ENCODE data around the gene FGFR2.
A peak's percentile ranks its signal among the peaks of the same experiment; 100 is the strongest.

FGFR2 gene

GRCh38 chr10:121598263-121599249 lies at the start of gene FGFR2:
TSS of gene FGFR2 (minus strand) at chr10:121598444. CDS start at chr10:121593817, 4,627 bp downstream.
- FAIRE-seq, result no peak
- DNase-seq (ENCODE audit: low spot score), result peak; percentile 49

GRCh38 chr10:121647401-121647800 lies 49.2 kb upstream of the FGFR2 start:
- FAIRE-seq (no peak), DNase-seq (ENCODE audit: low spot score) (no peak)

GRCh38 chr10:121645696-121646095 lies 47.5 kb upstream of the FGFR2 start:
- DNase-seq (ENCODE audit: low spot score) (no peak), FAIRE-seq (no peak)

- FAIRE-seq (no peak), DNase-seq (ENCODE audit: low spot score) (no peak)
These were observed 46.3 kb upstream of the FGFR2 start for GRCh38 chr10:121644501-121644900.

- DNase-seq (ENCODE audit: low spot score), result no peak
- no peak for FAIRE-seq
These were observed 42.0 kb upstream of the FGFR2 start for GRCh38 chr10:121640266-121640665.

GRCh38 chr10:121639416-121639815 lies 41.2 kb upstream of the FGFR2 start:
- DNase-seq (ENCODE audit: low spot score), result no peak
- no peak for FAIRE-seq

- DNase-seq (ENCODE audit: low spot score) (no peak), FAIRE-seq (no peak)
These were observed 39.2 kb upstream of the FGFR2 start for GRCh38 chr10:121637437-121637836.

- no peak for DNase-seq (ENCODE audit: low spot score)
- no peak for FAIRE-seq
These were observed 34.8 kb upstream of the FGFR2 start for GRCh38 chr10:121633056-121633455.

GRCh38 chr10:121631365-121632029 lies 33.3 kb upstream of the FGFR2 start:
- FAIRE-seq, result no peak
- no peak for DNase-seq (ENCODE audit: low spot score)

- FAIRE-seq (no peak), DNase-seq (ENCODE audit: low spot score) (no peak)
These were observed 30.6 kb upstream of the FGFR2 start for GRCh38 chr10:121628859-121629258.

GRCh38 chr10:121627876-121628581 lies 29.8 kb upstream of the FGFR2 start:
- DNase-seq (ENCODE audit: low spot score) (no peak), FAIRE-seq (no peak)

- no peak for DNase-seq (ENCODE audit: low spot score)
- no peak for FAIRE-seq
These were observed 26.7 kb upstream of the FGFR2 start for GRCh38 chr10:121624836-121625486.

- no peak for FAIRE-seq
- no peak for DNase-seq (ENCODE audit: low spot score)
These were observed 20.7 kb upstream of the FGFR2 start for GRCh38 chr10:121618906-121619305.

GRCh38 chr10:121617176-121617575 lies 18.9 kb upstream of the FGFR2 start:
- no peak for FAIRE-seq
- no peak for DNase-seq (ENCODE audit: low spot score)

- no peak for DNase-seq (ENCODE audit: low spot score)
- no peak for FAIRE-seq
These were observed 18.0 kb upstream of the FGFR2 start for GRCh38 chr10:121616291-121616690.

- DNase-seq (ENCODE audit: low spot score), result no peak
These were observed 17.6 kb upstream of the FGFR2 start for GRCh38 chr10:121615836-121616235.

GRCh38 chr10:121615435-121615793 lies 17.2 kb upstream of the FGFR2 start:
- DNase-seq (ENCODE audit: low spot score) (no peak), FAIRE-seq (no peak)

More at GRCh38 chr10:121615836-121616235, 17.6 kb upstream of the FGFR2 start:
- no peak for FAIRE-seq

- FAIRE-seq (no peak), DNase-seq (ENCODE audit: low spot score) (no peak)
These were observed 16.6 kb upstream of the FGFR2 start for GRCh38 chr10:121614613-121615434.

- DNase-seq (ENCODE audit: low spot score) (no peak), FAIRE-seq (no peak)
These were observed 15.2 kb upstream of the FGFR2 start for GRCh38 chr10:121613456-121613855.

- FAIRE-seq (no peak), DNase-seq (ENCODE audit: low spot score) (no peak)
These were observed 13.3 kb upstream of the FGFR2 start for GRCh38 chr10:121611393-121612159.
